GM23338 (cell line): ENCODE measurements around the gene CACNA1H.

Experiments used
- CREB1 ChIP-seq: fragments of 250-450 bp; sonication (Bioruptor Pico); IDR thresholded peaks from 2 replicates; pipeline ENCODE4 v1.5.0; 2020; ENCODE audit warnings: low read depth, mild to moderate bottlenecking, moderate library complexity
- EZH2 ChIP-seq: fragments of 200-600 bp; sonication (generic); IDR thresholded peaks from one replicate; pipeline ENCODE4 v1.8.0; 2017; ENCODE audit warnings: antibody characterized with exemption, mild to moderate bottlenecking, low read depth; ENCODE audit not compliant: unreplicated experiment
- EZH2phosphoT487 ChIP-seq: fragments of 200-600 bp; sonication (generic); IDR thresholded peaks from one replicate; pipeline ENCODE4 v1.8.1; 2018; ENCODE audit warnings: antibody characterized with exemption; ENCODE audit not compliant: unreplicated experiment
- JUNB ChIP-seq: IDR thresholded peaks from one replicate; pipeline ENCODE4 v1.6.1; 2016; ENCODE audit warnings: antibody characterized with exemption; ENCODE audit not compliant: unreplicated experiment
- POLR2AphosphoS5 ChIP-seq: IDR thresholded peaks from 2 replicates; pipeline ENCODE4 v1.6.1; 2016; ENCODE audit warnings: antibody characterized with exemption, low read depth
- REST ChIP-seq: IDR thresholded peaks from one replicate; pipeline ENCODE4 v1.6.1; 2018; ENCODE audit warnings: antibody characterized with exemption; ENCODE audit not compliant: unreplicated experiment
- ZNF114 ChIP-seq: fragments of 250-450 bp; sonication (Bioruptor Pico); IDR thresholded peaks from 2 replicates; pipeline ENCODE4 v1.5.0; 2020; ENCODE audit warnings: mild to moderate bottlenecking, moderate library complexity
- TF ChIP-seq, protein P1 (sequence below), 2 experiments: fragments of 200-600 bp in 1 of 2; sonication (generic) in 1 of 2; conservative IDR thresholded peaks; 2 replicates each; pipeline versions ENCODE4 v1.5.1 to v1.6.1; 2016 to 2017; ENCODE audit warnings: antibody characterized with exemption in 2 of 2, low read depth in 2 of 2, mild to moderate bottlenecking in 2 of 2, moderate library complexity in 1 of 2
- TF ChIP-seq, protein P2 (sequence below): IDR thresholded peaks from 2 replicates; pipeline ENCODE4 v1.6.1; 2016; ENCODE audit warnings: antibody characterized with exemption

DNA sequence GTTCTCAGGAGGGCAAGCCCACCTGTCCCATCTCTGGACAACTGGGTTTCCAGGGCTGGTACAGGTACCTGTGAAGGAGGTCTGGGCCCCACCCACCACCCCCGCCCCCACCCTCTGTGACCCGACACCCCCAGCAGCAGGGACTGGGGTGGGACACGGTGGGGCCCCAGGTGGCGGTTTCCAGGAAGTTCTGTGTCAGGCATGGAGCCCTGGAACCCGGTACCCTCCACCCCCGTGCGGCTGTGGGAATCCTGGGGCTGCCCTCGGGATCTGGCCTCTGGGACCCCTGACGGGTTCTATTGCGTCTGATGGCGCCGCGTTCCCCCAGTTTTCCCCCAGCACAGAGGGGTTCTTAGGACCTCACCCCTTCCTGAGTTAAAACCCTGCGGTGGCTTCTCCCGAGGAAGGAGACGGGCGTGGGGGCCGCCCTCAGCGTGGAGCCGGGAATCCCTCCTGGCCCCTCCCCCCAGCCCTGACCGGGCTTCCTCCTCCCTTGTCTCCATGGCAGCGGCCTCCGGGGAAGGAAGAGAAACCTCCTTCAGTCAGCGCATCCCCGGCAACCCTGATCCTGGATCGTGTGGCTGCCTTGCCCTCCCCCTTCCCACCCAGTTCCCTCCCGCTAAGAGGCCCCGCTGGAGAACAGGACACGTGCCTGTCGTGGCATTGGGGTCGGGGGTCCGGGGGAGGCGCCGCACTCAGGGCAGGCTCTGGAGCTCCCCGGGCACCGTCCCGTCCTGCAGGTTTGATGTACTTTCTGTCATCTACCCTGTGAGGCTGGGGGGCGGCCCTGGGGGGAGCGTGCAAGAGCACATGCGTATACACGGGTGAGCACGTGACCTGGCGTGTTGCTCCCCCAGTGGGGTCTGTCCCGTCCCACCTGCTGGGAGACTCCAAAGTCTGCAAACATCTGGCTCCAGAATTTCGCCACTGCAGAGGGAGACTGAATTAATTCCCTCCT, 30.3 kb downstream of the CACNA1H start:
- TF ChIP-seq REST (no peak), EZH2phosphoT487 (no peak), POLR2AphosphoS5 (no peak), EZH2 (no peak), ZNF114 (CRISPR knock-in tag) (no peak), CREB1 (CRISPR knock-in tag) (no peak), JUNB (no peak)
- TF ChIP-seq, protein P1, sequence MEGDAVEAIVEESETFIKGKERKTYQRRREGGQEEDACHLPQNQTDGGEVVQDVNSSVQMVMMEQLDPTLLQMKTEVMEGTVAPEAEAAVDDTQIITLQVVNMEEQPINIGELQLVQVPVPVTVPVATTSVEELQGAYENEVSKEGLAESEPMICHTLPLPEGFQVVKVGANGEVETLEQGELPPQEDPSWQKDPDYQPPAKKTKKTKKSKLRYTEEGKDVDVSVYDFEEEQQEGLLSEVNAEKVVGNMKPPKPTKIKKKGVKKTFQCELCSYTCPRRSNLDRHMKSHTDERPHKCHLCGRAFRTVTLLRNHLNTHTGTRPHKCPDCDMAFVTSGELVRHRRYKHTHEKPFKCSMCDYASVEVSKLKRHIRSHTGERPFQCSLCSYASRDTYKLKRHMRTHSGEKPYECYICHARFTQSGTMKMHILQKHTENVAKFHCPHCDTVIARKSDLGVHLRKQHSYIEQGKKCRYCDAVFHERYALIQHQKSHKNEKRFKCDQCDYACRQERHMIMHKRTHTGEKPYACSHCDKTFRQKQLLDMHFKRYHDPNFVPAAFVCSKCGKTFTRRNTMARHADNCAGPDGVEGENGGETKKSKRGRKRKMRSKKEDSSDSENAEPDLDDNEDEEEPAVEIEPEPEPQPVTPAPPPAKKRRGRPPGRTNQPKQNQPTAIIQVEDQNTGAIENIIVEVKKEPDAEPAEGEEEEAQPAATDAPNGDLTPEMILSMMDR (conservative IDR thresholded peaks at IDR 0.05; ENCODE audit: low read depth in 2 of 2), result no peak
- TF ChIP-seq, protein P2, sequence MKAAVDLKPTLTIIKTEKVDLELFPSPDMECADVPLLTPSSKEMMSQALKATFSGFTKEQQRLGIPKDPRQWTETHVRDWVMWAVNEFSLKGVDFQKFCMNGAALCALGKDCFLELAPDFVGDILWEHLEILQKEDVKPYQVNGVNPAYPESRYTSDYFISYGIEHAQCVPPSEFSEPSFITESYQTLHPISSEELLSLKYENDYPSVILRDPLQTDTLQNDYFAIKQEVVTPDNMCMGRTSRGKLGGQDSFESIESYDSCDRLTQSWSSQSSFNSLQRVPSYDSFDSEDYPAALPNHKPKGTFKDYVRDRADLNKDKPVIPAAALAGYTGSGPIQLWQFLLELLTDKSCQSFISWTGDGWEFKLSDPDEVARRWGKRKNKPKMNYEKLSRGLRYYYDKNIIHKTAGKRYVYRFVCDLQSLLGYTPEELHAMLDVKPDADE, result no peak
